C4-2B (cell line): ENCODE results near the gene ZNHIT1.

Experiments
- CTCF ChIP-seq: fragments of 450-650 bp; conservative IDR thresholded peaks from 2 replicates; pipeline ENCODE4 v1.5.1; 2017; ENCODE audit warnings: mild to moderate bottlenecking
- ZFX ChIP-seq: fragments of 450-650 bp; IDR thresholded peaks from 2 replicates; pipeline ENCODE4 v1.6.1; 2017

GRCh38 chr7:101216860-101217387, 1.0 kb upstream of the ZNHIT1 start:
- TF ChIP-seq CTCF: no peak
- TF ChIP-seq ZFX: peak; percentile 81; the same call in 1 of the 2 replicates
